Midbrain (tissue), 1 donor: Measurements from ENCODE around the gene ISG15.

Source experiments
- DNase-seq: peaks from one replicate; lab custom pipeline; 2025; lab: John Stamatoyannopoulos, UW

Gene ISG15

GRCh38 chr1:1061682-1062345 lies 48.5 kb downstream of the ISG15 start:
- no peak for DNase-seq

- no peak for DNase-seq
Measured at GRCh38 chr1:1062348-1063163, 49.3 kb downstream of the ISG15 start.

- no peak for DNase-seq
Measured at GRCh38 chr1:1063261-1063944, 50.1 kb downstream of the ISG15 start.
